Cardiac muscle cell (in vitro differentiated cells and primary cell): ENCODE measurements around the gene STRA8. TPM values are rescaled to one million over a fixed set of nuclear protein-coding genes. Genes with fewer than 3 reads are reported as not detected.

Experiments used
- DNase-seq, 2 donors: peaks; one replicate each; pipeline versions ENCODE4 v3.0.0 to v3.0.0-alpha.2; 2010 to 2017; ENCODE audit warnings: low read depth in 1 of 2, low spot score in 1 of 2
- H3K27ac ChIP-seq: fragments of 200-600 bp; sonication (generic); 2 replicates; pipeline ENCODE4 v1.5.1; 2016
- H3K27me3 ChIP-seq: fragments of 200-600 bp; sonication (generic); 2 replicates; pipeline ENCODE4 v1.6.0; 2016; ENCODE audit warnings: control low read depth
- H3K36me3 ChIP-seq: fragments of 200-600 bp; sonication (generic); 2 replicates; pipeline ENCODE4 v1.5.1; 2016; ENCODE audit warnings: control low read depth
- H3K4me1 ChIP-seq: fragments of 200-600 bp; sonication (generic); 2 replicates; pipeline ENCODE4 v1.8.1; 2017; ENCODE audit warnings: low read depth, mild to moderate bottlenecking, mixed run types
- H3K4me3 ChIP-seq: fragments of 200-600 bp; sonication (generic); 2 replicates; pipeline ENCODE4 v1.5.1; 2016; ENCODE audit warnings: mild to moderate bottlenecking
- H3K9me3 ChIP-seq: fragments of 200-600 bp; sonication (generic); 2 replicates; pipeline ENCODE4 v1.5.1; 2017; ENCODE audit warnings: low read depth, mild to moderate bottlenecking, control low read depth
- CTCF ChIP-seq: IDR thresholded peaks from 2 replicates; pipeline ENCODE4 v1.5.1; 2012; ENCODE audit warnings: low read depth, mild to moderate bottlenecking, low read length
- polyA plus RNA-seq: library from polyadenylated mRNA; unstranded; fragments of >200 nt; fragmentation: Nextera tagmentation; extraction: Ambion mirVana; gene quantifications from 2 replicates; pipeline ENCODE4 v1.2.1, GENCODE V29; 2016
- total RNA-seq: library from RNA; depleted of rRNA; stranded (reverse); fragments of >200 nt; gene quantifications from 2 replicates; pipeline ENCODE4 v1.2.3, GENCODE V29; 2016

Gene STRA8
- total and polyA plus RNA-seq, 2 experiments from 2014 or later = not detected

DNA sequence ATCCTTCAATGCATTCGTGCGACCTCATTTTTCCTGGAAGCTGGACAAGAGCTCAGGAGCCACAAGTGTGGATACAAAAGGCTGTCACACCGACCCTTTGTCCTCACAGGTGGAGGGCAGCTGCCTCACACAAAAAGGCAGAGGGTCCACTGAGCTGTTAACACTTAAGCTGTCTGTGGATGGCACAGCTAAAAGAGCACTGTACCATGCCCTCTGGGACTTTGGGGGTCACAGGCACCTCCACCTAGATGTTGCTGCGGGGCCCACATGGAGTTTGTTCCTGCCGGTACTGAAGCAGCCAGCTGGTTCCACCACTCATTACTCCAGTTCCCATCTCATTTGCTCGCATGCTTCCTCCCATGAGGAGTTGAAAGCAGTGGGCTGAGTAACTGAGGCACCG is 57.0 kb downstream of the STRA8 start:
- Histone ChIP-seq H3K36me3 (no peaks in the 10 kb centered on the region), H3K9me3 (no peaks in the 10 kb centered on the region), H3K27me3 (no peaks in the 10 kb centered on the region), H3K4me1 (no peaks in the 10 kb centered on the region), H3K27ac (no peak overlapping the region), H3K4me3 (no peak overlapping the region)
- DNase-seq = no peak
- TF ChIP-seq CTCF = no peak

- TF ChIP-seq CTCF = no peak
These were observed 58.2 kb downstream of the STRA8 start for GRCh38 chr7:135291809-135292253.

DNA sequence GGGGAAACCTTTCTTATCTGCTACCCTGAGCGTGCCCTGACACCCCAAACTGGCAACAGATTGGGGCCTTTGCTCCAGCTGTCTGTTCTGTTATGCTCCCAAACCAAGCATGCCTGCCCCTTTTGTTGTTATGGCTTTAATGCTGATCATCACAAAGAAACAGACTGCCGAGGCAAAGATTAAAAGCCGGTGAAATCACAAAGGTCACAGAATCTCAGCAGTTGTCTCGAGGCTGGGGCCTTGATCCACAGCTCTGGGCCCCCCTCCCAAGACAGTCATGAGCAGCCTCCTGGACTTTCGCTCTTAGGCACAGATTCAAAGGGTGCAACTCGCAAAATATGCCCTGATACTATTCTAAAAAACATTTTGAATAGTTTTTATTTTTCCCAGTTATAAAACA is 65.6 kb downstream of the STRA8 start:
- no peaks in the 10 kb centered on the region for H3K27me3 ChIP-seq
- H3K27ac ChIP-seq = no peak overlapping the region
- no peaks in the 10 kb centered on the region for H3K4me1 ChIP-seq
- H3K36me3 ChIP-seq = no peaks in the 10 kb centered on the region
- DNase-seq = no peak
- no peak for TF ChIP-seq CTCF
- H3K9me3 ChIP-seq = no peaks in the 10 kb centered on the region
- H3K4me3 ChIP-seq = no peak overlapping the region

More at GRCh38 chr7:135291809-135292253, 58.2 kb downstream of the STRA8 start:
- H3K27ac ChIP-seq = no peak overlapping the region
- no peaks in the 10 kb centered on the region for H3K27me3 ChIP-seq
- H3K9me3 ChIP-seq = no peaks in the 10 kb centered on the region
- H3K4me3 ChIP-seq = no peak overlapping the region
- DNase-seq = peak in 1 of 2 donors; percentile 28
- H3K36me3 ChIP-seq = no peaks in the 10 kb centered on the region
- no peaks in the 10 kb centered on the region for H3K4me1 ChIP-seq

DNA sequence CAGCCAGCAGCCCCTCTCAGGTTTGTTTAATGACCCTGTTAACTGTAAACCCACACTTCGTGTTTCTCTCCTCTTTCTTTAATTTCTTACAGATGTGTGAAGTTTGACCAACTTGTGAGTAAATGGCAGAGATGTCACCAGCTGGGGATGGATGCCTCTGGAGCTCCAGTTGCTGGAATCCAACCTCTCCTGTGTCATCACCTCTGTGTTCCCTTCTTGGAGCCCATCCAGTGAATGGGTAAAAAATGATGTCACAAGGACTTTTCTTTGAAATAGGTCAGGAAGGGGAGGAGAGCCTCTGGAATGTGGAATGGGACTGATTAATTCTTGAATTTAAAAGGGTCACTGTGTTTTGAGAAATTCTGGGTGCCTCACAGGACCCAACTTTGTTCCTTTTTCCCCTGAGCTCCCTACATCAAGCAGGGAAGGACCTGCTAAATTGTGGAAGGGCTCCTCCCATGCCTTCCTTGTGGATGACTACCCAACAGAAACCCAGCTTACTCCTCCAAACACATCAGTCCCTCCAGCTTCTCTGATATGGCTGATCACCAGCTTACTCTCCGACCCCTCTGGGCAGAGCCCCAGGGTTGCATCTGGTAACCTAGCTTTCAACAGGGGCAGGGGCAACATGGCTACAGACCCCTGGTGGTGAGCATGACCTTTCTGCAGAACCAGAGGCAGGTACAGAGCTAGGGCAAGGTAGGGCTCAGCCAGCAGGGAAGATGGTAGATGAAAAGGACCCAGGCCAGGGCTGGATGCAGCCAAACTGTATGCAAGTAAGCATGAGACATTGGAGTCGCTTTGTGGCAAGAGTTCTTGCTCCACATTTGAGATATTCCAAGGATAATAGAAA is 67.5 kb downstream of the STRA8 start:
- no peak for TF ChIP-seq CTCF
- peak in 1 of 2 donors; percentile 43 for DNase-seq
- Histone ChIP-seq H3K4me3 (no peak overlapping the region), H3K27ac (no peak overlapping the region), H3K36me3 (no peaks in the 10 kb centered on the region), H3K27me3 (no peaks in the 10 kb centered on the region), H3K4me1 (no peaks in the 10 kb centered on the region), H3K9me3 (no peaks in the 10 kb centered on the region)

Other genes starting within 250 kb of the STRA8 start
- gene AGBL3, start 247.3 kb upstream of the STRA8 start, total RNA-seq = 1.4 and 1.7 TPM in 2 replicates
- 3.8 and 6.6 TPM in 2 replicates for gene AGBL3, start 247.3 kb upstream of the STRA8 start, polyA plus RNA-seq
- gene TMEM140, start 85.8 kb upstream of the STRA8 start, total RNA-seq = not detected in 2 replicates
- gene TMEM140, start 85.8 kb upstream of the STRA8 start, polyA plus RNA-seq = 9.4 and 10.4 TPM in 2 replicates
- gene CYREN, start 63.1 kb upstream of the STRA8 start, total RNA-seq = 45.9 and 68.9 TPM in 2 replicates
- 35.5 and 43.3 TPM in 2 replicates for gene CYREN, start 63.1 kb upstream of the STRA8 start, polyA plus RNA-seq
- 16.2 and 16.7 TPM in 2 replicates for gene WDR91, start 22.3 kb upstream of the STRA8 start, total RNA-seq
- 13.3 and 13.6 TPM in 2 replicates for gene WDR91, start 22.3 kb upstream of the STRA8 start, polyA plus RNA-seq